ENCODE results near the gene ABHD2. TPM values are rescaled to one million over a fixed set of nuclear protein-coding genes. Genes with fewer than 3 reads are reported as not detected.

Gene ABHD2
- total RNA-seq, 1 experiment from 2014 or later = 15.6 TPM

GRCh38 chr15:89106200-89106599 lies 17.9 kb downstream of the ABHD2 start:
- Mint-ChIP-seq H3K36me3 (ENCODE audit: insufficient read depth in 1 of 3, low read depth in 3 of 3) (peaks cover 0 to 4% (median 2%) of the 10 kb centered on the region in 3 experiments; a peak in 2 of 7 replicates), H3K9me3 (no peaks in the 10 kb centered on the region), H3K27me3 (ENCODE audit: low read depth) (no peaks in the 10 kb centered on the region), H3K4me3 (no peak overlapping the region), H3K4me1 (peaks cover 8 to 27% of the 10 kb centered on the region in 2 experiments), H3K27ac (no peak overlapping the region)
- Histone ChIP-seq H4K20me1 (ENCODE audit: control insufficient read depth, insufficient read depth, insufficient read length) (no peaks in the 10 kb centered on the region), H3K4me2 (ENCODE audit: insufficient read depth, insufficient read length, low read length) (no peak overlapping the region), H3K4ac (ENCODE audit: low read depth, low read length) (no peak overlapping the region), H3K27ac (ENCODE audit: insufficient read length, low read depth, low read length) (no peak overlapping the region), H2BK120ac (ENCODE audit: low read depth, low read length, poor library complexity, severe bottlenecking) (no peak overlapping the region), H3K4me1 (ENCODE audit: insufficient read depth, low read length) (peaks cover 1% of the 10 kb centered on the region; the same call in 1 of the 2 replicates), H2BK15ac (ENCODE audit: low read depth, low read length) (no peak overlapping the region), H3T11ph (ENCODE audit: low read length) (no peak overlapping the region), H4K91ac (ENCODE audit: insufficient read length, low read depth, low read length) (no peak overlapping the region), H2BK20ac (ENCODE audit: low read depth, low read length, poor library complexity, severe bottlenecking) (no peak overlapping the region), H3K27me3 (ENCODE audit: insufficient read depth, low read length) (no peaks in the 10 kb centered on the region), H2BK5ac (ENCODE audit: insufficient read length, low read length) (no peak overlapping the region), H3K14ac (ENCODE audit: insufficient read depth, low read length) (no peak overlapping the region), H4K8ac (replicated peaks; ENCODE audit: insufficient read length, low read depth, low read length) (no peak overlapping the region), H3K9ac (ENCODE audit: extremely low read depth, insufficient read length, low read length) (no peak overlapping the region), H3K79me2 (ENCODE audit: insufficient read depth, low read length) (no peaks in the 10 kb centered on the region), H3K56ac (ENCODE audit: insufficient read length, low read depth, low read length) (no peak overlapping the region), H2BK12ac (ENCODE audit: insufficient read length, low read depth, low read length) (no peak overlapping the region), H4K5ac (ENCODE audit: insufficient read length, low read depth, low read length) (no peak overlapping the region), H3K23ac (ENCODE audit: insufficient read length, low read depth, low read length) (no peak overlapping the region), H2AFZ (ENCODE audit: low read length) (no peak overlapping the region), H3K79me1 (ENCODE audit: insufficient read depth, low read depth, low read length, poor library complexity, severe bottlenecking) (no peaks in the 10 kb centered on the region), H3K23me2 (ENCODE audit: insufficient read length, low read depth, low read length, poor library complexity, severe bottlenecking) (no peaks in the 10 kb centered on the region), H3K9me3 (ENCODE audit: control insufficient read depth, low read depth, low read length) (no peaks in the 10 kb centered on the region), H3K18ac (ENCODE audit: insufficient read length, low read depth, low read length) (no peak overlapping the region), H2AK5ac (ENCODE audit: insufficient read length, low read length) (no peak overlapping the region)
- DNase-seq = no peak
- TF ChIP-seq CTCF (conservative IDR thresholded peaks at IDR 0.05) = no peak
- WGBS (ENCODE audit: extremely low coverage, insufficient read length, low lambda C conversion rate) = no CpG with 5 or more reads among the region's 11 CpGs
